ENCODE measurements around the gene PHKA2.
"Not testable (repeated sequence)": the region's sequence is repeated elsewhere in the genome, so short reads cannot be mapped to it uniquely, and the experiment has no call there.

Gene PHKA2

GRCh38 chrX:18855919-18856644 lies 127.8 kb downstream of the PHKA2 start:
- H3K4me3 ChIP-seq (ENCODE audit: low read depth in 1 of 2, low read length in 2 of 2) = no peak overlapping the region
- H3K27me3 ChIP-seq (ENCODE audit: low read depth, low read length) = no peaks in the 10 kb centered on the region
- H3K9me3 ChIP-seq (ENCODE audit: control insufficient read depth in 1 of 2, low read length in 2 of 2) = no peaks in the 10 kb centered on the region
- no peak overlapping the region for H3K27ac ChIP-seq (ENCODE audit: low read length)
- no peaks in the 10 kb centered on the region for H3K4me1 ChIP-seq (ENCODE audit: control insufficient read depth in 1 of 2, insufficient read depth in 2 of 2, low read length in 2 of 2)
- H3K36me3 ChIP-seq (ENCODE audit: control insufficient read depth in 1 of 2, insufficient read depth in 2 of 2, low read length in 2 of 2) = no peaks in the 10 kb centered on the region

DNA sequence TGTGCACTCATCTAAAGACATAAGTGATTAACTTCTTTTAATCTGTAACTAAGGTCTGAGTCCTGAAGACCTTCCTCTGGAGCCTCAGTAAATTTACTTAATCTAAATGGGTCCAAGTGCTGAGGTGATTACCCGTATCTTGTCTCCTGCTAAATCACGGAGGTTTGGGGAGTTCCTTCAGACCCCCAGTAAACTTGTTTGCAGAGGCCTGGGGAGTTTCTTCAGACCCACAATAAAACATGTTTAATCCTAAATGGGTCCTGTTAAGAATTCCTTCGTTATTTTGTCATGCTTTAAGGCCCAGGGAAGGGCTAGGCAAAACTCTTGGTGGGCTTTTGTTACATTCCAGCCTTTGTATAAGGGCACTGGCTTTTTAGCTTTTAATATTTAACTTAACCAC lies 136.0 kb downstream of the PHKA2 start:
- H3K27ac ChIP-seq (ENCODE audit: low read length); H3K9me3 ChIP-seq (ENCODE audit: control insufficient read depth in 1 of 2, low read length in 2 of 2); H3K4me3 ChIP-seq (ENCODE audit: low read depth in 1 of 2, low read length in 2 of 2); H3K27me3 ChIP-seq (ENCODE audit: low read depth, low read length); H3K36me3 ChIP-seq (ENCODE audit: control insufficient read depth in 1 of 2, insufficient read depth in 2 of 2, low read length in 2 of 2); H3K4me1 ChIP-seq (ENCODE audit: control insufficient read depth in 1 of 2, insufficient read depth in 2 of 2, low read length in 2 of 2): not testable (repeated sequence)

Data from muscle layer of duodenum (tissue), 2 donors.